A549 treated with AZD9567 at 1 μM for 4 hours (cell line): Measurements from ENCODE around the gene AOC3. TPM values are rescaled to one million over a fixed set of nuclear protein-coding genes. Genes with fewer than 3 reads are reported as not detected.

ENCODE experiments used
- total RNA-seq: library from RNA; stranded (reverse); fragments of 200-300 nt; extraction: Qiagen RNA extraction; gene quantifications from 5 replicates; pipeline ENCODE4 v1.2.3, GENCODE V29; 2022; ENCODE audit not compliant: insufficient read depth

Gene AOC3
- total RNA-seq = 1.2 to 2.0 TPM (median 1.5 TPM) in 5 replicates

DNA sequence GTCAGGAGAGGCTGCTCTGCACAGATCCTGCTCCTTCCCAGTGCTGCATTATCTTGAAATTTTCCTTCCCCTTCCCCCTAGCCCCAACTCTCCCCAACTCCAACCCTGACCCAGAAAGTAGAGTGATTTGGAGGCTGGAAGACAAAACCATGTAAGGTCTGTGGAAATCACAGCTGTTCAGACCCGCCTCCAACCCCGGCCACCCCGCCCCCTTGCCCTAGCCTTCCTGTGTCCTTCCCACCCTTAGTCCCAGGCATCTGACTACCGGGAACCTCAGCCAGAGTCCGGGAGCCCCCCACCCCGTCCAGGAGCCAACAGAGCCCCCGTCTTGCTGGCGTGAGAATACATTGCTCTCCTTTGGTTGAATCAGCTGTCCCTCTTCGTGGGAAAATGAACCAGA lies at the start of gene AOC3:
TSS of gene AOC3 (plus strand) at position 246 of the 400 bp plus-strand sequence. CDS start at position 391, 145 bp downstream.

DNA sequence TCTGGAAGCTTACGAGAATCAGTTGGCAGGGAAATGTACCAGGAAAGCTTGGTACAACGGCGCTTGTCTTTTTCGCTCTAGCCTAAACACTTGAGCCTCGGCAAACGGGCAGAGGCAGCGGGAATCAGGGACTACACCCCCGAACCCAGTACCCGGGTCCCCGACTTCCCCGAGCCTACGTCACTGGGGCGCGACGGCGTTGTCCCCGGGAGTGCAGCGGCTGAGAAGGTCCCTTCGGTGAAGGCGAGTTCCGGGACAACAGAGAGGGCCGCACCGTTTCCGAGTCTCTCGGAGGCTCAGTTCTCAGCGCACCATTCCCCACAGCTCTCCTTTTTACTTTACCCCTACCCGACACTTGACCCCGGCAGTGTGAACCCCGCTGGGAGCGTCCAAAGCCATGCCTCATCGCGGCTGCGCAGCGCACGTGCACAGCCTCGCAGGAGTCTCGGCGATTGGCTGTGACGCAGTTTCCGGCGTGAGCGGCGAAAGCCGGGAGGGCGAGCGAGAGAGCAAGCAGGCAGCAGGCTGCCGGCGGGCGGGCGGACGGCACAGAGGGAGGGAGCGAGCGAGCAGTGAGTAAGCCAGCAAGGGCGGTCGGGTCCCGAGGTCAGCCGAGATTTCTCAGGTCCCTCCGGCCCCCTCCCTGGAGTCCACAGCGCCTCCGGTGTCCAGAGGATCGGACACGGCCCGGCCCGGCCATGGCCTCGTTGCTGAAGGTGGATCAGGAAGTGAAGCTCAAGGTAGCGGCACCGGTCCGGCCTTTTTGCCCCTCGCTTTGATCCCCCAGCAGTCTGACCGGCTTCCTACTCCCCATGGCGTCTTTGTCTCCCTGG lies 17.8 kb upstream of the AOC3 start, which contains the start of gene PSME3:
TSS of gene PSME3 (plus strand) at position 464 of the 833 bp plus-strand sequence. CDS start at position 699, 235 bp downstream.

DNA sequence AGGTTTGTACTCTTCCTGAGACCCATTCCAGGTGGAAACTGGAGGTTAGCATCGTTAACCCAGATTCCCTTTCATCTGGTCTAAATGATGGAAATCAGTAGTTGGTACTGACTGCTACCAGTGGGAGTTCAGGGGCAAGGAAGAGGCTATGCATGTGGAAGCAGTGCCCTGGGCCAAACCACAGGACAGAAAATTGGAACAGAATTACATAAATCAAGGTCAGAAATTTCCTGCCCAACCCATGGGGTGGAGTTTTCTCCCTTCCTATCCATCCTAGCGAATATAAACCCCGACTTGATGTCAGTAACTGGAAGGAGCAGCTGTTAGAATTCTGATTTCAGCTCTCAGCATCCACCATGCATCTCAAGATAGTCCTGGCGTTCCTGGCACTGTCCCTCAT lies 6.7 kb upstream of the AOC3 start, which contains the start of gene AOC2:
TSS of gene AOC2 (plus strand) at position 310 of the 400 bp plus-strand sequence. CDS start at position 357, 47 bp downstream.

DNA sequence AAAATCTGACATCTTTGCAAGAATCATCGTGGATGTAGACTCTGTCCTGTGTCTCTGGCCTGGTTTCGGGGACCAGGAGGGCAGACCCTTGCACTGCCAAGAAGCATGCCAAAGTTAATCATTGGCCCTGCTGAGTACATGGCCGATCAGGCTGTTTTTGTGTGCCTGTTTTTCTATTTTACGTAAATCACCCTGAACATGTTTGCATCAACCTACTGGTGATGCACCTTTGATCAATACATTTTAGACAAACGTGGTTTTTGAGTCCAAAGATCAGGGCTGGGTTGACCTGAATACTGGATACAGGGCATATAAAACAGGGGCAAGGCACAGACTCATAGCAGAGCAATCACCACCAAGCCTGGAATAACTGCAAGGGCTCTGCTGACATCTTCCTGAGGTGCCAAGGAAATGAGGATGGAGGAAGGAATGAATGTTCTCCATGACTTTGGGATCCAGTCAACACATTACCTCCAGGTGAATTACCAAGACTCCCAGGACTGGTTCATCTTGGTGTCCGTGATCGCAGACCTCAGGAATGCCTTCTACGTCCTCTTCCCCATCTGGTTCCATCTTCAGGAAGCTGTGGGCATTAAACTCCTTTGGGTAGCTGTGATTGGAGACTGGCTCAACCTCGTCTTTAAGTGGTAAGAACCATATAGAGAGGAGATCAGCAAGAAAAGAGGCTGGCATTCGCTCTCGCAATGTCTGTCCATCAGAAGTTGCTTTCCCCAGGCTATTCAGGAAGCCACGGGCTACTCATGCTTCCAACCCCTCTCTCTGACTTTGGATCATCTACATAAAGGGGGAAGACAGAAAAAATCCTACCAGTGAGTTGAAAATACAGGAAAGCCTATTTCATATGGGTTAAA lies 49.7 kb downstream of the AOC3 start, which contains the start of gene G6PC1:
TSS of gene G6PC1 (plus strand) at position 340 of the 872 bp plus-strand sequence. CDS start at position 418, 78 bp downstream.

Other genes with a start within 250 kb of the AOC3 start
- gene RETREG3, start 241.8 kb upstream of the AOC3 start, total RNA-seq = 26.7 to 33.0 TPM (median 28.0 TPM) in 5 replicates
- gene TUBG1, start 241.5 kb upstream of the AOC3 start, total RNA-seq = 143 to 167 TPM (median 150 TPM) in 5 replicates
- gene TUBG2, start 191.9 kb upstream of the AOC3 start, total RNA-seq = 17.8 to 25.5 TPM (median 24.6 TPM) in 5 replicates
- gene PLEKHH3, start 174.2 kb upstream of the AOC3 start, total RNA-seq = 14.7 to 17.2 TPM (median 15.3 TPM) in 5 replicates
- 0.25 to 2.1 TPM (median 0.44 TPM) in 5 replicates for gene CCR10, start 169.4 kb upstream of the AOC3 start, total RNA-seq
- 5.1 to 6.3 TPM (median 5.7 TPM) in 5 replicates for gene CNTNAP1, start 168.7 kb upstream of the AOC3 start, total RNA-seq
- gene EZH1, start 106.2 kb upstream of the AOC3 start, total RNA-seq = 6.6 to 12.7 TPM (median 12.2 TPM) in 5 replicates
- 0.37 to 0.91 TPM (median 0.82 TPM) in 4 of 5 replicates, not detected in the other for gene RAMP2, start 90.0 kb upstream of the AOC3 start, total RNA-seq
- gene VPS25, start 77.8 kb upstream of the AOC3 start, total RNA-seq = 120 to 147 TPM (median 124 TPM) in 5 replicates
- gene WNK4, start 70.6 kb upstream of the AOC3 start, total RNA-seq = 1.3 to 2.0 TPM (median 1.8 TPM) in 4 of 5 replicates, not detected in the other
- 123 to 134 TPM (median 124 TPM) in 5 replicates for gene COA3, start 52.5 kb upstream of the AOC3 start, total RNA-seq
- 0.06 to 0.19 TPM (median 0.06 TPM) in 4 of 5 replicates, not detected in the other for gene CNTD1, start 52.3 kb upstream of the AOC3 start, total RNA-seq
- gene BECN1, start 26.9 kb upstream of the AOC3 start, total RNA-seq = 77.7 to 99.1 TPM (median 84.7 TPM) in 5 replicates
- 223 to 270 TPM (median 236 TPM) in 5 replicates for gene PSME3, start 17.8 kb upstream of the AOC3 start, total RNA-seq
- gene AOC2, start 6.6 kb upstream of the AOC3 start, total RNA-seq = 0.77 to 3.0 TPM (median 2.4 TPM) in 5 replicates
- gene G6PC1, start 49.6 kb downstream of the AOC3 start, total RNA-seq = not detected in 5 replicates
- 53.9 to 60.7 TPM (median 58.3 TPM) in 5 replicates for gene AARSD1, start 113.3 kb downstream of the AOC3 start, total RNA-seq
- gene PTGES3L, start 128.9 kb downstream of the AOC3 start, total RNA-seq = 0.64 to 1.4 TPM (median 1.1 TPM) in 4 of 5 replicates, not detected in the other
- 18.0 to 20.9 TPM (median 20.3 TPM) in 5 replicates for gene RUNDC1, start 129.4 kb downstream of the AOC3 start, total RNA-seq
- 2,997 to 4,045 TPM (median 3,077 TPM) in 5 replicates for gene RPL27, start 147.2 kb downstream of the AOC3 start, total RNA-seq
- 15.9 to 20.5 TPM (median 17.9 TPM) in 5 replicates for gene IFI35, start 155.6 kb downstream of the AOC3 start, total RNA-seq
- 228 to 249 TPM (median 236 TPM) in 5 replicates for gene VAT1, start 171.2 kb downstream of the AOC3 start, total RNA-seq
- gene RND2, start 174.0 kb downstream of the AOC3 start, total RNA-seq = 0.10 to 0.26 TPM (median 0.13 TPM) in 4 of 5 replicates, not detected in the other